Breast epithelium (tissue), 3 donors: ENCODE results near the gene NBEAL2.

Experiments used
- CTCF ChIP-seq, 3 donors: fragments of 450-650 bp; IDR thresholded peaks; one replicate each; pipeline ENCODE4 v1.5.1; 2016 to 2017; ENCODE audit warnings: antibody characterized with exemption in 3 of 3, mild to moderate bottlenecking in 3 of 3, moderate library complexity in 3 of 3
- POLR2A ChIP-seq: fragments of 450-650 bp; IDR thresholded peaks from one replicate; pipeline ENCODE4 v1.6.1; 2016; ENCODE audit warnings: antibody characterized with exemption, mild to moderate bottlenecking, moderate library complexity

GRCh38 chr3:46977811-46978195 is 1.7 kb upstream of the NBEAL2 start:
- TF ChIP-seq CTCF (IDR thresholded peaks at IDR 0.05) (no peak), POLR2A (no peak)
